Hepatocyte (in vitro differentiated cells): ENCODE measurements around the gene MAP3K20. TPM values are rescaled to one million over a fixed set of nuclear protein-coding genes. Genes with fewer than 3 reads are reported as not detected.

Source experiments
- DNase-seq: peaks from one replicate; pipeline ENCODE4 v3.0.0-alpha.2; 2016; ENCODE audit warnings: low spot score
- H2AFZ ChIP-seq: fragments of 200-600 bp; sonication (generic); 2 replicates; pipeline ENCODE4 v1.6.0; 2016; ENCODE audit warnings: antibody characterized with exemption, mild to moderate bottlenecking
- H3K27ac ChIP-seq: fragments of 200-600 bp; sonication (generic); 2 replicates; pipeline ENCODE4 v1.5.1; 2016; ENCODE audit warnings: mild to moderate bottlenecking
- H3K27me3 ChIP-seq: fragments of 200-600 bp; sonication (generic); 2 replicates; pipeline ENCODE4 v1.6.1; 2016
- H3K36me3 ChIP-seq: fragments of 200-600 bp; sonication (generic); replicated peaks from 2 replicates; pipeline ENCODE4 v1.5.1; 2016; ENCODE audit warnings: low read depth; ENCODE audit not compliant: insufficient read depth
- H3K4me1 ChIP-seq: fragments of 200-600 bp; sonication (generic); 2 replicates; pipeline ENCODE4 v1.5.1; 2016; ENCODE audit warnings: mild to moderate bottlenecking, moderate library complexity; ENCODE audit not compliant: insufficient read depth
- H3K4me2 ChIP-seq: fragments of 200-600 bp; sonication (generic); 2 replicates; pipeline ENCODE4 v1.6.0; 2016
- H3K4me3 ChIP-seq: fragments of 200-600 bp; sonication (generic); 2 replicates; pipeline ENCODE4 v1.5.1; 2016; ENCODE audit warnings: mild to moderate bottlenecking
- H3K79me2 ChIP-seq: fragments of 200-600 bp; sonication (generic); 2 replicates; pipeline ENCODE4 v1.6.0; 2017; ENCODE audit warnings: mild to moderate bottlenecking
- H3K9me2 ChIP-seq: fragments of 200-600 bp; sonication (generic); replicated peaks from 2 replicates; pipeline ENCODE4 v1.6.0; 2017; ENCODE audit warnings: mild to moderate bottlenecking; ENCODE audit not compliant: insufficient read depth
- H3K9me3 ChIP-seq: fragments of 200-600 bp; sonication (generic); 2 replicates; pipeline ENCODE4 v1.5.1; 2016; ENCODE audit warnings: low read depth, mild to moderate bottlenecking
- H4K20me1 ChIP-seq: fragments of 200-600 bp; sonication (generic); 2 replicates; pipeline ENCODE4 v1.6.0; 2016; ENCODE audit warnings: mild to moderate bottlenecking; ENCODE audit not compliant: insufficient read depth, poor library complexity, severe bottlenecking
- CTCF ChIP-seq: fragments of 200-600 bp; sonication (generic); IDR thresholded peaks from 2 replicates; pipeline ENCODE4 v1.5.1; 2016; ENCODE audit warnings: antibody characterized with exemption, mild to moderate bottlenecking; ENCODE audit not compliant: poor library complexity
- EZH2 ChIP-seq: fragments of 200-600 bp; sonication (generic); IDR thresholded peaks from 2 replicates; pipeline ENCODE4 v1.6.1; 2016; ENCODE audit warnings: antibody characterized with exemption, mild to moderate bottlenecking, borderline replicate concordance
- EZH2phosphoT487 ChIP-seq: fragments of 200-600 bp; sonication (generic); IDR thresholded peaks from one replicate; pipeline ENCODE4 v1.6.1; 2018; ENCODE audit warnings: antibody characterized with exemption, mild to moderate bottlenecking, low read depth, moderate library complexity; ENCODE audit not compliant: unreplicated experiment, severe bottlenecking
- WGBS: methylation state at CpG from one replicate; pipeline ENCODE4 v1.1.6; 2016; ENCODE audit warnings: low lambda C conversion rate; ENCODE audit errors: missing lambda C conversion rate; 5-methylcytosine and 5-hydroxymethylcytosine counted together
- polyA plus RNA-seq: library from polyadenylated mRNA; unstranded; fragments of >200 nt; fragmentation: Nextera tagmentation; extraction: Ambion mirVana; gene quantifications from 2 replicates; pipeline ENCODE4 v1.2.1, GENCODE V29; 2016
- total RNA-seq: library from RNA; depleted of rRNA; stranded (reverse); fragments of >200 nt; gene quantifications from 2 replicates; pipeline ENCODE4 v1.2.3, GENCODE V29; 2014

Gene MAP3K20
- total and polyA plus RNA-seq, 2 experiments from 2014 or later, result 16.5 to 23.3 TPM

- no peak overlapping the region for H3K4me2 ChIP-seq
- DNase-seq, result no peak
- TF ChIP-seq CTCF (no peak), EZH2 (no peak), EZH2phosphoT487 (no peak)
- 80% methylated on average over 2 of the region's 2 CpGs for WGBS
- no peak overlapping the region for H2AFZ ChIP-seq
- H3K4me1 ChIP-seq, result no peaks in the 10 kb centered on the region
- no peaks in the 10 kb centered on the region for H3K9me3 ChIP-seq
- no peak overlapping the region for H3K27ac ChIP-seq
- no peaks in the 10 kb centered on the region for H4K20me1 ChIP-seq
- no peaks in the 10 kb centered on the region for H3K36me3 ChIP-seq
- H3K79me2 ChIP-seq, result peaks cover 23% of the 10 kb centered on the region
- H3K9me2 ChIP-seq, result no peaks in the 10 kb centered on the region
- no peak overlapping the region for H3K4me3 ChIP-seq
- H3K27me3 ChIP-seq, result no peaks in the 10 kb centered on the region
Measured at GRCh38 chr2:173150087-173150486, 74.4 kb downstream of the MAP3K20 start.

GRCh38 chr2:173150963-173151362 is 75.3 kb downstream of the MAP3K20 start:
- Histone ChIP-seq H3K27me3 (no peaks in the 10 kb centered on the region), H3K4me2 (no peak overlapping the region), H3K79me2 (peaks cover 23% of the 10 kb centered on the region), H3K36me3 (no peaks in the 10 kb centered on the region), H3K4me3 (no peak overlapping the region), H2AFZ (no peak overlapping the region), H3K9me3 (no peaks in the 10 kb centered on the region), H3K4me1 (no peaks in the 10 kb centered on the region), H3K9me2 (no peaks in the 10 kb centered on the region), H3K27ac (no peak overlapping the region), H4K20me1 (no peaks in the 10 kb centered on the region)
- TF ChIP-seq EZH2phosphoT487, result no peak
- no peak for TF ChIP-seq CTCF
- TF ChIP-seq EZH2, result no peak
- DNase-seq, result no peak

DNA sequence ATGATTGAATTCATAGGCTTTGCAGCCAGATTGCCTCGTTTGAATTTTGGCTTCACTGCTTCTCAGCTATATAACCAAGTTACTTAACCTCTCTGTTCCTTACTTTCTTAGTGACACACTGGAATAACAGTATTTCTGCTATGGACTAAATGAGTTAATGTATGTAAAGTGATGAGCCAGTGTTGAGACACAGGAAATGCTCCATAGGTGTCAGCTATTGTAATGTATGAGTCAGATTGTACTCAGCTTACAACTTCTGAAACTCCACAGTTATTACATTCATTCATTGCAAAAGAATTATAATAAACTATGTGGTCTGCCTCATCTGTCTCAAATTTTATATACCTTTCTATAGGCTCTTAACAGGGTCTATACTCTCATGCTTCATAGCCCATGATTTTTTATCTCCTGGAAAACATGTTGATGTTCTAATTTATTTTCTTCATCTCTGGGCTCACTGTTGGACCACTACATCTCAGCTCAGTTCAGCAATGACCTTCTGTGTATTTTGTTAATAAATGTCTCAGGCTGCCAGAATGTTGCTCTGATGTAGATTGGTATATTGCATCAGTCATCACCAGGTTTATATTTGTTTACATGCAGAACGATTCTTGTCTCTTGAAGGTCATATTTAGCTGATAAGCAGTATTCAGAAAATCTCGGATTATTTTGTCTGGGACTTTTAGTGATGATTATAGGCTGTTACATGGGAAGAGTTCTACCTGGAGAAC is 76.2 kb downstream of the MAP3K20 start:
- Histone ChIP-seq H3K27ac (no peak overlapping the region), H3K79me2 (peaks cover 22% of the 10 kb centered on the region)
- no peak for TF ChIP-seq EZH2phosphoT487

DNA sequence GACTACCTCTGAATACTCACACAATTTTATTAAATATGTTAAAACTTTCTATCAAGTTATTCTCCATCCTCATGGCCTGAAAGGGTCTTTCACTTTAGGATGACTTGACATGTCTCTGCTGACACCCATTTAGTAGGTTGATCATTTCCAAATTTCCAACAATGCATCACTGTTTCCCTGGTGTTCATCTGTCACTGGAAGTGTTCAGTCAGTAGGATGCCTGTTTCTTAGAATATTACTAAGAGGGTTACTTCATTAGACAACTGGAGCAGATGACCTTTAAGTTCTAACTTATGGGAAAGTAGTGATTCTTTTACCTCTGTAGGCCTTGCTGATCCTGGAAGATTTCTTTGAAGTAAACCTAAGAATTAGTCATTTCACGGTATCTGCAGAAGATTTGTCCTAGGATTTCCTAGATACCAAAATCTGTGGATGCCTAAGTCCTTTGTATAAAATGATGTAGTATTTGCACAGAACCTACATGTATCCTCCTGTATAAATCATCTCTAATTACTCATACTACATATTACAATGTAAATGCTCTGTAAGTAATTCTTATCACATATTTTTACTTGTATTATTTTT is 77.7 kb downstream of the MAP3K20 start:
- TF ChIP-seq EZH2 (no peak), CTCF (no peak), EZH2phosphoT487 (no peak)
- WGBS, result 82% methylated on average over 1 of the region's 1 CpG
- Histone ChIP-seq H3K4me2 (no peak overlapping the region), H3K27me3 (no peaks in the 10 kb centered on the region), H3K4me3 (no peak overlapping the region), H3K36me3 (no peaks in the 10 kb centered on the region), H3K79me2 (peaks cover 17% of the 10 kb centered on the region), H3K4me1 (no peaks in the 10 kb centered on the region), H3K9me2 (no peaks in the 10 kb centered on the region), H3K27ac (no peak overlapping the region), H4K20me1 (no peaks in the 10 kb centered on the region), H2AFZ (no peak overlapping the region), H3K9me3 (no peaks in the 10 kb centered on the region)
- no peak for DNase-seq

More for the DNA sequence above, 76.2 kb downstream of the MAP3K20 start:
- no peaks in the 10 kb centered on the region for H3K9me2 ChIP-seq
- H4K20me1 ChIP-seq, result no peaks in the 10 kb centered on the region
- no peak overlapping the region for H2AFZ ChIP-seq
- no peak for DNase-seq
- WGBS, result 49% methylated on average over 3 of the region's 3 CpGs
- no peaks in the 10 kb centered on the region for H3K9me3 ChIP-seq
- H3K36me3 ChIP-seq, result no peaks in the 10 kb centered on the region
- no peak overlapping the region for H3K4me3 ChIP-seq
- H3K4me1 ChIP-seq, result no peaks in the 10 kb centered on the region
- no peak overlapping the region for H3K4me2 ChIP-seq
- H3K27me3 ChIP-seq, result no peaks in the 10 kb centered on the region
